Measurements from ENCODE around the gene BTG4. TPM values are rescaled to one million over a fixed set of nuclear protein-coding genes. Genes with fewer than 3 reads are reported as not detected.

The BTG4 gene
- polyA plus RNA-seq, 3 donors: not detected

DNA sequence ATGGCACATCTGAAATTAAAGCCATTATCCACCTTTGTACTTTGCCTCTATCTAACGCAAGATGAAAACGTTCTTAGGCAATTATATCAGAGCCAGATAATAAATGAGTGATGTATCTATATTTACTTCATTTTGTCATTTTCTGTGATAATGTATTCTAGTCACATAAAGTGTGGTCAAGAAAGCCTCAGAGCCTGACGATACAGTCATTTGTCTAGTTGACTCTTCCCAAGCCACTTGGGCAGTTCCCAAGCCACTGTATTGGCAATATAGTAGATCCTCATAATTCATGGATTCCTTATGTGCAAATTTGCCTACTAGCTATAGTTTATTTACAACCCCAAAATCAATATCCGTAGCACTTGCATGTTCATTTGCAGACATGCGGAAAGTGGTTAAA is 10.2 kb upstream of the BTG4 start:
- intact Hi-C loops (cut with micrococcal nuclease): no loop called here
- Histone ChIP-seq H3K4me2 (replicated peaks; ENCODE audit: extremely low read depth, low read length, poor library complexity, severe bottlenecking) (no peak overlapping the region), H4K20me1 (ENCODE audit: insufficient read depth, low read length) (no peaks in the 10 kb centered on the region), H3K27ac (ENCODE audit: low read depth in 1 of 2, low read length in 2 of 2) (no peak overlapping the region), H3K79me2 (ENCODE audit: insufficient read depth, low read length) (no peaks in the 10 kb centered on the region), H3K4me3 (replicated peaks in 1 of 3; ENCODE audit: low read depth in 2 of 3, low read length in 3 of 3) (no peak overlapping the region), H3K9ac (ENCODE audit: insufficient read depth, low read length, poor library complexity, severe bottlenecking) (no peak overlapping the region), H3K9me3 (replicated peaks in 1 of 2; ENCODE audit: control insufficient read depth in 1 of 2, insufficient read depth in 1 of 2, low read length in 2 of 2) (no peaks in the 10 kb centered on the region), H3K36me3 (replicated peaks in 1 of 2; ENCODE audit: control insufficient read depth in 1 of 2, insufficient read depth in 2 of 2, low read length in 2 of 2) (no peaks in the 10 kb centered on the region), H3K27me3 (ENCODE audit: control insufficient read depth in 2 of 2, insufficient read depth in 2 of 2, low read length in 2 of 2) (no peaks in the 10 kb centered on the region), H3K4me1 (ENCODE audit: control insufficient read depth in 1 of 2, insufficient read depth in 2 of 2, low read length in 2 of 2) (peaks cover 3% of the 10 kb centered on the region in 2 donors), H2AFZ (ENCODE audit: insufficient read depth, low read depth, low read length, poor library complexity, severe bottlenecking) (no peak overlapping the region)
- no peaks in the 10 kb centered on the region for H3K36me3 Mint-ChIP-seq
- peaks cover 0 to 1% (median 0%) of the 10 kb centered on the region in 3 donors for H3K27me3 Mint-ChIP-seq (ENCODE audit: low read depth in 3 of 3)
- no peak overlapping the region for H3K4me3 Mint-ChIP-seq
- WGBS (ENCODE audit: insufficient coverage): 93% methylated on average over 2 of the region's 5 CpGs
- DNase-seq: no peak
- no peak for TF ChIP-seq CTCF (IDR thresholded peaks at IDR 0.05)
- peaks cover 9% of the 10 kb centered on the region for H3K4me1 Mint-ChIP-seq
- no peaks in the 10 kb centered on the region for H3K9me3 Mint-ChIP-seq
- no peak overlapping the region for H3K27ac Mint-ChIP-seq

GRCh38 chr11:111521135-111521534 is 8.9 kb upstream of the BTG4 start:
- H3K27me3 ChIP-seq (ENCODE audit: control insufficient read depth in 2 of 2, insufficient read depth in 2 of 2, low read length in 2 of 2): no peaks in the 10 kb centered on the region

More at GRCh38 chr11:111521135-111521534, 8.9 kb upstream of the BTG4 start:
- Histone ChIP-seq H2AFZ (ENCODE audit: insufficient read depth, low read depth, low read length, poor library complexity, severe bottlenecking) (no peak overlapping the region), H4K20me1 (ENCODE audit: insufficient read depth, low read length) (no peaks in the 10 kb centered on the region), H3K9ac (ENCODE audit: insufficient read depth, low read length, poor library complexity, severe bottlenecking) (no peak overlapping the region), H3K9me3 (replicated peaks in 1 of 2; ENCODE audit: control insufficient read depth in 1 of 2, insufficient read depth in 1 of 2, low read length in 2 of 2) (no peaks in the 10 kb centered on the region), H3K4me3 (replicated peaks in 1 of 3; ENCODE audit: low read depth in 2 of 3, low read length in 3 of 3) (no peak overlapping the region), H3K79me2 (ENCODE audit: insufficient read depth, low read length) (no peaks in the 10 kb centered on the region), H3K36me3 (replicated peaks in 1 of 2; ENCODE audit: control insufficient read depth in 1 of 2, insufficient read depth in 2 of 2, low read length in 2 of 2) (no peaks in the 10 kb centered on the region), H3K4me1 (ENCODE audit: control insufficient read depth in 1 of 2, insufficient read depth in 2 of 2, low read length in 2 of 2) (peaks cover 3% of the 10 kb centered on the region in 2 donors), H3K4me2 (replicated peaks; ENCODE audit: extremely low read depth, low read length, poor library complexity, severe bottlenecking) (no peak overlapping the region), H3K27ac (ENCODE audit: low read depth in 1 of 2, low read length in 2 of 2) (no peak overlapping the region)
- no CpG with 5 or more reads among the region's 2 CpGs for WGBS (ENCODE audit: insufficient coverage)
- Mint-ChIP-seq H3K36me3 (no peaks in the 10 kb centered on the region), H3K4me3 (no peak overlapping the region), H3K9me3 (no peaks in the 10 kb centered on the region), H3K27me3 (ENCODE audit: low read depth in 3 of 3) (peaks cover 0 to 1% (median 0%) of the 10 kb centered on the region in 3 donors), H3K27ac (no peak overlapping the region), H3K4me1 (peaks cover 9% of the 10 kb centered on the region)
- DNase-seq: no peak
- intact Hi-C loops (cut with micrococcal nuclease): no loop called here
- TF ChIP-seq CTCF (IDR thresholded peaks at IDR 0.05): no peak
